GM23338 (cell line): ENCODE measurements around the gene MICAL2. TPM values are rescaled to one million over a fixed set of nuclear protein-coding genes. Genes with fewer than 3 reads are reported as not detected.

Experiments
- ATAC-seq: fragments of 200-7000 bp; cut with Tn5 transposase; 3 replicates; pipeline ENCODE4 v1.9.1; 2020
- DNase-seq: peaks from one replicate; pipeline ENCODE4 v3.0.0-alpha.2; 2015; ENCODE audit warnings: low spot score
- H2AFZ ChIP-seq: fragments of 200-600 bp; sonication (generic); 2 replicates; pipeline ENCODE4 v1.8.0; 2016; ENCODE audit warnings: antibody characterized with exemption, mild to moderate bottlenecking, moderate library complexity
- H3F3A ChIP-seq: fragments of 200-600 bp; sonication (generic); replicated peaks from 2 replicates; pipeline ENCODE4 v1.8.0; 2017; ENCODE audit warnings: antibody characterized with exemption, mixed run types, low read depth
- H3K27ac ChIP-seq: fragments of 200-600 bp; sonication (generic); 2 replicates; pipeline ENCODE4 v1.6.1; 2016; ENCODE audit warnings: low read depth
- H3K27me3 ChIP-seq: fragments of 200-600 bp; sonication (generic); 2 replicates; pipeline ENCODE4 v1.8.0; 2016; ENCODE audit warnings: mild to moderate bottlenecking, mixed run types, moderate library complexity; ENCODE audit not compliant: insufficient read depth
- H3K36me3 ChIP-seq: fragments of 200-600 bp; sonication (generic); 2 replicates; pipeline ENCODE4 v1.8.0; 2016; ENCODE audit warnings: mild to moderate bottlenecking; ENCODE audit not compliant: insufficient read depth
- H3K4me1 ChIP-seq: fragments of 200-600 bp; sonication (generic); 2 replicates; pipeline ENCODE4 v1.8.0; 2016; ENCODE audit warnings: mild to moderate bottlenecking, moderate library complexity; ENCODE audit not compliant: insufficient read depth
- H3K4me2 ChIP-seq: fragments of 200-600 bp; sonication (generic); 2 replicates; pipeline ENCODE4 v1.7.1; 2017; ENCODE audit warnings: mixed run types
- H3K4me3 ChIP-seq: fragments of 200-600 bp; sonication (generic); 2 replicates; pipeline ENCODE4 v1.6.1; 2016; ENCODE audit warnings: mixed run types
- H3K79me2 ChIP-seq: fragments of 200-600 bp; sonication (generic); replicated peaks from 2 replicates; pipeline ENCODE4 v1.8.0; 2017; ENCODE audit warnings: mild to moderate bottlenecking; ENCODE audit not compliant: insufficient read depth
- H3K9me2 ChIP-seq: fragments of 200-600 bp; sonication (generic); 2 replicates; pipeline ENCODE4 v1.8.0; 2017; ENCODE audit not compliant: insufficient read depth
- H4K20me1 ChIP-seq: fragments of 200-600 bp; sonication (generic); replicated peaks from 2 replicates; pipeline ENCODE4 v1.8.0; 2017; ENCODE audit warnings: mild to moderate bottlenecking; ENCODE audit not compliant: insufficient read depth
- H3K27ac Mint-ChIP-seq: 2 replicates; pipeline ENCODE4 v1.8.0; 2020; ENCODE audit warnings: inconsistent platforms, mild to moderate bottlenecking, moderate library complexity, mixed read lengths
- H3K27me3 Mint-ChIP-seq: 3 replicates; pipeline ENCODE4 v1.8.0; 2022; ENCODE audit warnings: low read depth, mild to moderate bottlenecking, moderate library complexity, mixed read lengths, inconsistent platforms; ENCODE audit not compliant: insufficient read depth, poor library complexity
- H3K36me3 Mint-ChIP-seq: 3 replicates; pipeline ENCODE4 v1.8.0; 2021; ENCODE audit warnings: low read depth, mild to moderate bottlenecking, inconsistent platforms, moderate library complexity, mixed read lengths
- H3K4me1 Mint-ChIP-seq: 3 replicates; pipeline ENCODE4 v1.8.0; 2020; ENCODE audit warnings: mild to moderate bottlenecking, inconsistent platforms, mixed read lengths
- H3K4me3 Mint-ChIP-seq: 3 replicates; pipeline ENCODE4 v1.8.0; 2021; ENCODE audit warnings: moderate library complexity, mild to moderate bottlenecking, inconsistent platforms, mixed read lengths
- H3K9me3 Mint-ChIP-seq: 3 replicates; pipeline ENCODE4 v1.8.0; 2020; ENCODE audit warnings: moderate library complexity, mild to moderate bottlenecking, inconsistent platforms, mixed read lengths
- CREB1 ChIP-seq: fragments of 250-450 bp; sonication (Bioruptor Pico); IDR thresholded peaks from 2 replicates; pipeline ENCODE4 v1.5.0; 2020; ENCODE audit warnings: low read depth, mild to moderate bottlenecking, moderate library complexity
- EZH2 ChIP-seq: fragments of 200-600 bp; sonication (generic); IDR thresholded peaks from one replicate; pipeline ENCODE4 v1.8.0; 2017; ENCODE audit warnings: antibody characterized with exemption, mild to moderate bottlenecking, low read depth; ENCODE audit not compliant: unreplicated experiment
- EZH2phosphoT487 ChIP-seq: fragments of 200-600 bp; sonication (generic); IDR thresholded peaks from one replicate; pipeline ENCODE4 v1.8.1; 2018; ENCODE audit warnings: antibody characterized with exemption; ENCODE audit not compliant: unreplicated experiment
- JUNB ChIP-seq: IDR thresholded peaks from one replicate; pipeline ENCODE4 v1.6.1; 2016; ENCODE audit warnings: antibody characterized with exemption; ENCODE audit not compliant: unreplicated experiment
- NANOG ChIP-seq: IDR thresholded peaks from 2 replicates; pipeline ENCODE4 v1.6.1; 2016; ENCODE audit warnings: antibody characterized with exemption, borderline replicate concordance
- POLR2AphosphoS5 ChIP-seq: IDR thresholded peaks from 2 replicates; pipeline ENCODE4 v1.6.1; 2016; ENCODE audit warnings: antibody characterized with exemption, low read depth
- STAT1 ChIP-seq: IDR thresholded peaks from one replicate; pipeline ENCODE4 v1.6.1; 2016; ENCODE audit warnings: antibody characterized with exemption; ENCODE audit not compliant: unreplicated experiment
- ZNF114 ChIP-seq: fragments of 250-450 bp; sonication (Bioruptor Pico); IDR thresholded peaks from 2 replicates; pipeline ENCODE4 v1.5.0; 2020; ENCODE audit warnings: mild to moderate bottlenecking, moderate library complexity
- ZNF331 ChIP-seq: fragments of 250-450 bp; sonication (Bioruptor Pico); IDR thresholded peaks from 2 replicates; pipeline ENCODE4 v1.5.0; 2020; ENCODE audit warnings: low read depth, mild to moderate bottlenecking, moderate library complexity
- polyA plus RNA-seq: library from polyadenylated mRNA; unstranded; fragments of >200 nt; fragmentation: Nextera tagmentation; extraction: Ambion mirVana; gene quantifications from 2 replicates; pipeline ENCODE4 v1.2.1, GENCODE V29; 2016
- total RNA-seq: library from RNA; depleted of rRNA; stranded (reverse); fragments of >200 nt; shearing (Covaris generic); gene quantifications from 2 replicates; pipeline ENCODE4 v1.2.3, GENCODE V29; 2014
- TF ChIP-seq, protein P1 (sequence below): fragments of 250-450 bp; sonication (Bioruptor Pico); IDR thresholded peaks from 2 replicates; pipeline ENCODE4 v1.5.0; 2020; ENCODE audit warnings: mild to moderate bottlenecking, moderate library complexity
- TF ChIP-seq, protein P2 (sequence below): IDR thresholded peaks from 2 replicates; pipeline ENCODE4 v1.6.1; 2016; ENCODE audit warnings: antibody characterized with exemption
- TF ChIP-seq, protein P3 (sequence below), 2 experiments: fragments of 200-600 bp in 1 of 2; sonication (generic) in 1 of 2; conservative IDR thresholded peaks; 2 replicates each; pipeline versions ENCODE4 v1.5.1 to v1.6.1; 2016 to 2017; ENCODE audit warnings: antibody characterized with exemption in 2 of 2, low read depth in 2 of 2, mild to moderate bottlenecking in 2 of 2, moderate library complexity in 1 of 2
- TF ChIP-seq, protein P4 (sequence below): IDR thresholded peaks from one replicate; pipeline ENCODE4 v1.6.1; 2018; ENCODE audit warnings: antibody characterized with exemption; ENCODE audit not compliant: unreplicated experiment

The MICAL2 gene
- total and polyA plus RNA-seq, 2 experiments from 2014 or later = 0.66 to 1.4 TPM

DNA sequence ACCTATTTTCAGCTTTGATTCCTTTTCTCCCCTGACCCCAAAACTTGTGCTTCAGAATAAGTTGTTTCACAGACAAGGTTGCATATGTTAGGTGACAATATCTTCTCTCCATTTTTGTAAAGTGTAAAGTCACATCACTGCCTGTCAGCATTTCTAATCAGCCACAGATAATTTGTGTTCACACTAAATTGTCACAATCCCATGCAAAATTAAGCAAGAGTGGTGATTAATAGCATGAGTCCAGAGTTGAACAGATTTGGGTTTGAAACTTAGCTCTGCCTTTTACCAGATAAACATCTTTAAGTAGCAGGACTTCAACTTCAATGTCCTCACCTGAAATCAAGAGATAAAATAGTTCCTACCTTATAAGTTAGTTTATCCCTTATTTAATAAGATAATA lies 80.1 kb downstream of the MICAL2 start:
- no peak overlapping the region for H3K4me3 Mint-ChIP-seq
- no peak overlapping the region for H3K27ac Mint-ChIP-seq
- Histone ChIP-seq H4K20me1 (no peaks in the 10 kb centered on the region), H3K27ac (no peak overlapping the region), H3K79me2 (no peaks in the 10 kb centered on the region), H3K4me2 (no peak overlapping the region), H3F3A (no peaks in the 10 kb centered on the region), H3K27me3 (no peaks in the 10 kb centered on the region), H3K36me3 (no peaks in the 10 kb centered on the region), H3K4me1 (no peaks in the 10 kb centered on the region), H3K4me3 (no peak overlapping the region), H2AFZ (no peak overlapping the region), H3K9me2 (no peaks in the 10 kb centered on the region)
- H3K27me3 Mint-ChIP-seq = peaks cover 5% of the 10 kb centered on the region
- H3K4me1 Mint-ChIP-seq = no peaks in the 10 kb centered on the region; the same call in 2 of the 3 replicates
- no peak for ATAC-seq
- H3K9me3 Mint-ChIP-seq = no peaks in the 10 kb centered on the region
- TF ChIP-seq JUNB (no peak), EZH2phosphoT487 (no peak), POLR2AphosphoS5 (no peak), STAT1 (no peak), ZNF331 (CRISPR knock-in tag) (no peak), CREB1 (CRISPR knock-in tag) (no peak), NANOG (no peak), EZH2 (no peak), ZNF114 (no peak)
- TF ChIP-seq, protein P1, sequence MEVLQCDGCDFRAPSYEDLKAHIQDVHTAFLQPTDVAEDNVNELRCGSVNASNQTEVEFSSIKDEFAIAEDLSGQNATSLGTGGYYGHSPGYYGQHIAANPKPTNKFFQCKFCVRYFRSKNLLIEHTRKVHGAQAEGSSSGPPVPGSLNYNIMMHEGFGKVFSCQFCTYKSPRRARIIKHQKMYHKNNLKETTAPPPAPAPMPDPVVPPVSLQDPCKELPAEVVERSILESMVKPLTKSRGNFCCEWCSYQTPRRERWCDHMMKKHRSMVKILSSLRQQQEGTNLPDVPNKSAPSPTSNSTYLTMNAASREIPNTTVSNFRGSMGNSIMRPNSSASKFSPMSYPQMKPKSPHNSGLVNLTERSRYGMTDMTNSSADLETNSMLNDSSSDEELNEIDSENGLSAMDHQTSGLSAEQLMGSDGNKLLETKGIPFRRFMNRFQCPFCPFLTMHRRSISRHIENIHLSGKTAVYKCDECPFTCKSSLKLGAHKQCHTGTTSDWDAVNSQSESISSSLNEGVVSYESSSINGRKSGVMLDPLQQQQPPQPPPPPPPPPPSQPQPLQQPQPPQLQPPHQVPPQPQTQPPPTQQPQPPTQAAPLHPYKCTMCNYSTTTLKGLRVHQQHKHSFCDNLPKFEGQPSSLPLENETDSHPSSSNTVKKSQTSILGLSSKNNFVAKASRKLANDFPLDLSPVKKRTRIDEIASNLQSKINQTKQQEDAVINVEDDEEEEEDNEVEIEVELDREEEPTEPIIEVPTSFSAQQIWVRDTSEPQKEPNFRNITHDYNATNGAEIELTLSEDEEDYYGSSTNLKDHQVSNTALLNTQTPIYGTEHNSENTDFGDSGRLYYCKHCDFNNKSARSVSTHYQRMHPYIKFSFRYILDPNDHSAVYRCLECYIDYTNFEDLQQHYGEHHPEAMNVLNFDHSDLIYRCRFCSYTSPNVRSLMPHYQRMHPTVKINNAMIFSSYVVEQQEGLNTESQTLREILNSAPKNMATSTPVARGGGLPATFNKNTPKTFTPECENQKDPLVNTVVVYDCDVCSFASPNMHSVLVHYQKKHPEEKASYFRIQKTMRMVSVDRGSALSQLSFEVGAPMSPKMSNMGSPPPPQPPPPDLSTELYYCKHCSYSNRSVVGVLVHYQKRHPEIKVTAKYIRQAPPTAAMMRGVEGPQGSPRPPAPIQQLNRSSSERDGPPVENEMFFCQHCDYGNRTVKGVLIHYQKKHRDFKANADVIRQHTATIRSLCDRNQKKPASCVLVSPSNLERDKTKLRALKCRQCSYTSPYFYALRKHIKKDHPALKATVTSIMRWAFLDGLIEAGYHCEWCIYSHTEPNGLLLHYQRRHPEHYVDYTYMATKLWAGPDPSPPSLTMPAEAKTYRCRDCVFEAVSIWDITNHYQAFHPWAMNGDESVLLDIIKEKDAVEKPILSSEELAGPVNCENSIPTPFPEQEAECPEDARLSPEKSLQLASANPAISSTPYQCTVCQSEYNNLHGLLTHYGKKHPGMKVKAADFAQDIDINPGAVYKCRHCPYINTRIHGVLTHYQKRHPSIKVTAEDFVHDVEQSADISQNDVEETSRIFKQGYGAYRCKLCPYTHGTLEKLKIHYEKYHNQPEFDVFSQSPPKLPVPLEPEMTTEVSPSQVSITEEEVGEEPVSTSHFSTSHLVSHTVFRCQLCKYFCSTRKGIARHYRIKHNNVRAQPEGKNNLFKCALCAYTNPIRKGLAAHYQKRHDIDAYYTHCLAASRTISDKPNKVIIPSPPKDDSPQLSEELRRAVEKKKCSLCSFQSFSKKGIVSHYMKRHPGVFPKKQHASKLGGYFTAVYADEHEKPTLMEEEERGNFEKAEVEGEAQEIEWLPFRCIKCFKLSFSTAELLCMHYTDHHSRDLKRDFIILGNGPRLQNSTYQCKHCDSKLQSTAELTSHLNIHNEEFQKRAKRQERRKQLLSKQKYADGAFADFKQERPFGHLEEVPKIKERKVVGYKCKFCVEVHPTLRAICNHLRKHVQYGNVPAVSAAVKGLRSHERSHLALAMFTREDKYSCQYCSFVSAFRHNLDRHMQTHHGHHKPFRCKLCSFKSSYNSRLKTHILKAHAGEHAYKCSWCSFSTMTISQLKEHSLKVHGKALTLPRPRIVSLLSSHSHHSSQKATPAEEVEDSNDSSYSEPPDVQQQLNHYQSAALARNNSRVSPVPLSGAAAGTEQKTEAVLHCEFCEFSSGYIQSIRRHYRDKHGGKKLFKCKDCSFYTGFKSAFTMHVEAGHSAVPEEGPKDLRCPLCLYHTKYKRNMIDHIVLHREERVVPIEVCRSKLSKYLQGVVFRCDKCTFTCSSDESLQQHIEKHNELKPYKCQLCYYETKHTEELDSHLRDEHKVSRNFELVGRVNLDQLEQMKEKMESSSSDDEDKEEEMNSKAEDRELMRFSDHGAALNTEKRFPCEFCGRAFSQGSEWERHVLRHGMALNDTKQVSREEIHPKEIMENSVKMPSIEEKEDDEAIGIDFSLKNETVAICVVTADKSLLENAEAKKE (CRISPR knock-in tag) = no peak
- TF ChIP-seq, protein P2, sequence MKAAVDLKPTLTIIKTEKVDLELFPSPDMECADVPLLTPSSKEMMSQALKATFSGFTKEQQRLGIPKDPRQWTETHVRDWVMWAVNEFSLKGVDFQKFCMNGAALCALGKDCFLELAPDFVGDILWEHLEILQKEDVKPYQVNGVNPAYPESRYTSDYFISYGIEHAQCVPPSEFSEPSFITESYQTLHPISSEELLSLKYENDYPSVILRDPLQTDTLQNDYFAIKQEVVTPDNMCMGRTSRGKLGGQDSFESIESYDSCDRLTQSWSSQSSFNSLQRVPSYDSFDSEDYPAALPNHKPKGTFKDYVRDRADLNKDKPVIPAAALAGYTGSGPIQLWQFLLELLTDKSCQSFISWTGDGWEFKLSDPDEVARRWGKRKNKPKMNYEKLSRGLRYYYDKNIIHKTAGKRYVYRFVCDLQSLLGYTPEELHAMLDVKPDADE = no peak
- TF ChIP-seq, protein P3, sequence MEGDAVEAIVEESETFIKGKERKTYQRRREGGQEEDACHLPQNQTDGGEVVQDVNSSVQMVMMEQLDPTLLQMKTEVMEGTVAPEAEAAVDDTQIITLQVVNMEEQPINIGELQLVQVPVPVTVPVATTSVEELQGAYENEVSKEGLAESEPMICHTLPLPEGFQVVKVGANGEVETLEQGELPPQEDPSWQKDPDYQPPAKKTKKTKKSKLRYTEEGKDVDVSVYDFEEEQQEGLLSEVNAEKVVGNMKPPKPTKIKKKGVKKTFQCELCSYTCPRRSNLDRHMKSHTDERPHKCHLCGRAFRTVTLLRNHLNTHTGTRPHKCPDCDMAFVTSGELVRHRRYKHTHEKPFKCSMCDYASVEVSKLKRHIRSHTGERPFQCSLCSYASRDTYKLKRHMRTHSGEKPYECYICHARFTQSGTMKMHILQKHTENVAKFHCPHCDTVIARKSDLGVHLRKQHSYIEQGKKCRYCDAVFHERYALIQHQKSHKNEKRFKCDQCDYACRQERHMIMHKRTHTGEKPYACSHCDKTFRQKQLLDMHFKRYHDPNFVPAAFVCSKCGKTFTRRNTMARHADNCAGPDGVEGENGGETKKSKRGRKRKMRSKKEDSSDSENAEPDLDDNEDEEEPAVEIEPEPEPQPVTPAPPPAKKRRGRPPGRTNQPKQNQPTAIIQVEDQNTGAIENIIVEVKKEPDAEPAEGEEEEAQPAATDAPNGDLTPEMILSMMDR (conservative IDR thresholded peaks at IDR 0.05; ENCODE audit: low read depth in 2 of 2) = no peak
- TF ChIP-seq, protein P4, sequence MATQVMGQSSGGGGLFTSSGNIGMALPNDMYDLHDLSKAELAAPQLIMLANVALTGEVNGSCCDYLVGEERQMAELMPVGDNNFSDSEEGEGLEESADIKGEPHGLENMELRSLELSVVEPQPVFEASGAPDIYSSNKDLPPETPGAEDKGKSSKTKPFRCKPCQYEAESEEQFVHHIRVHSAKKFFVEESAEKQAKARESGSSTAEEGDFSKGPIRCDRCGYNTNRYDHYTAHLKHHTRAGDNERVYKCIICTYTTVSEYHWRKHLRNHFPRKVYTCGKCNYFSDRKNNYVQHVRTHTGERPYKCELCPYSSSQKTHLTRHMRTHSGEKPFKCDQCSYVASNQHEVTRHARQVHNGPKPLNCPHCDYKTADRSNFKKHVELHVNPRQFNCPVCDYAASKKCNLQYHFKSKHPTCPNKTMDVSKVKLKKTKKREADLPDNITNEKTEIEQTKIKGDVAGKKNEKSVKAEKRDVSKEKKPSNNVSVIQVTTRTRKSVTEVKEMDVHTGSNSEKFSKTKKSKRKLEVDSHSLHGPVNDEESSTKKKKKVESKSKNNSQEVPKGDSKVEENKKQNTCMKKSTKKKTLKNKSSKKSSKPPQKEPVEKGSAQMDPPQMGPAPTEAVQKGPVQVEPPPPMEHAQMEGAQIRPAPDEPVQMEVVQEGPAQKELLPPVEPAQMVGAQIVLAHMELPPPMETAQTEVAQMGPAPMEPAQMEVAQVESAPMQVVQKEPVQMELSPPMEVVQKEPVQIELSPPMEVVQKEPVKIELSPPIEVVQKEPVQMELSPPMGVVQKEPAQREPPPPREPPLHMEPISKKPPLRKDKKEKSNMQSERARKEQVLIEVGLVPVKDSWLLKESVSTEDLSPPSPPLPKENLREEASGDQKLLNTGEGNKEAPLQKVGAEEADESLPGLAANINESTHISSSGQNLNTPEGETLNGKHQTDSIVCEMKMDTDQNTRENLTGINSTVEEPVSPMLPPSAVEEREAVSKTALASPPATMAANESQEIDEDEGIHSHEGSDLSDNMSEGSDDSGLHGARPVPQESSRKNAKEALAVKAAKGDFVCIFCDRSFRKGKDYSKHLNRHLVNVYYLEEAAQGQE = no peak
- DNase-seq = no peak
- H3K36me3 Mint-ChIP-seq = no peaks in the 10 kb centered on the region
